GM08714 (cell line): ENCODE measurements around the gene SSH3.

Experiments used
- H3K4me3 ChIP-seq: fragments of 200-500 bp; sonication (Bioruptor generic); 2 replicates; pipeline ENCODE4 v1.5.1; 2014; ENCODE audit warnings: mild to moderate bottlenecking, low read length, inconsistent platforms
- ZNF274 ChIP-seq: IDR thresholded peaks from 2 replicates; pipeline ENCODE4 v1.6.1; 2012; ENCODE audit warnings: mild to moderate bottlenecking, low read depth, low read length

SSH3 gene

GRCh38 chr11:67264260-67264659, 39.1 kb upstream of the SSH3 start:
- H3K4me3 ChIP-seq = no peak overlapping the region
- no peak for TF ChIP-seq ZNF274

- no peak for TF ChIP-seq ZNF274
- no peak overlapping the region for H3K4me3 ChIP-seq
Observed at GRCh38 chr11:67264877-67265632, 38.3 kb upstream of the SSH3 start.

GRCh38 chr11:67265633-67266448, 37.5 kb upstream of the SSH3 start:
- no peak for TF ChIP-seq ZNF274
- no peak overlapping the region for H3K4me3 ChIP-seq

GRCh38 chr11:67266449-67267187, 36.7 kb upstream of the SSH3 start, which contains the start of gene GRK2:
Gene GRK2 (plus strand): TSS chr11:67266473. CDS start chr11:67266700, 227 bp downstream.
- H3K4me3 ChIP-seq = peak within 1 kb of the TSS; percentile 71
- TF ChIP-seq ZNF274 = no peak

- TF ChIP-seq ZNF274 = no peak
- H3K4me3 ChIP-seq = peak overlapping the region; percentile 71
Observed at GRCh38 chr11:67267188-67268080, 35.9 kb upstream of the SSH3 start.

- no peak for TF ChIP-seq ZNF274
- peak overlapping the region; percentile 71; the same call in 1 of the 2 replicates for H3K4me3 ChIP-seq
Observed at GRCh38 chr11:67268081-67268961, 35.0 kb upstream of the SSH3 start.

GRCh38 chr11:67268962-67269268, 34.4 kb upstream of the SSH3 start:
- peak overlapping the region; percentile 71; the same call in 1 of the 2 replicates for H3K4me3 ChIP-seq

GRCh38 chr11:67269401-67270255, 33.7 kb upstream of the SSH3 start:
- peak overlapping the region; percentile 71; the same call in 1 of the 2 replicates for H3K4me3 ChIP-seq
- no peak for TF ChIP-seq ZNF274

More at GRCh38 chr11:67268962-67269268, 34.4 kb upstream of the SSH3 start:
- TF ChIP-seq ZNF274 = no peak

- peak overlapping the region; percentile 71; the same call in 1 of the 2 replicates for H3K4me3 ChIP-seq
- TF ChIP-seq ZNF274 = no peak
Observed at GRCh38 chr11:67270256-67271204, 32.8 kb upstream of the SSH3 start.

GRCh38 chr11:67271205-67271540, 32.2 kb upstream of the SSH3 start:
- no peak for TF ChIP-seq ZNF274
- peak overlapping the region; percentile 71; the same call in 1 of the 2 replicates for H3K4me3 ChIP-seq
